Fibroblast of skin of left quadriceps (primary cell): Measurements from ENCODE around the gene AGAP1.

Experiments
- DNase-seq, 2 experiments: peaks; one replicate each; pipeline ENCODE4 v3.0.0-alpha.2; 2013; ENCODE audit warnings: low read depth in 2 of 2

AGAP1 gene

GRCh38 chr2:235607546-235608199 lies 113.8 kb downstream of the AGAP1 start:
- no peak for DNase-seq

DNA sequence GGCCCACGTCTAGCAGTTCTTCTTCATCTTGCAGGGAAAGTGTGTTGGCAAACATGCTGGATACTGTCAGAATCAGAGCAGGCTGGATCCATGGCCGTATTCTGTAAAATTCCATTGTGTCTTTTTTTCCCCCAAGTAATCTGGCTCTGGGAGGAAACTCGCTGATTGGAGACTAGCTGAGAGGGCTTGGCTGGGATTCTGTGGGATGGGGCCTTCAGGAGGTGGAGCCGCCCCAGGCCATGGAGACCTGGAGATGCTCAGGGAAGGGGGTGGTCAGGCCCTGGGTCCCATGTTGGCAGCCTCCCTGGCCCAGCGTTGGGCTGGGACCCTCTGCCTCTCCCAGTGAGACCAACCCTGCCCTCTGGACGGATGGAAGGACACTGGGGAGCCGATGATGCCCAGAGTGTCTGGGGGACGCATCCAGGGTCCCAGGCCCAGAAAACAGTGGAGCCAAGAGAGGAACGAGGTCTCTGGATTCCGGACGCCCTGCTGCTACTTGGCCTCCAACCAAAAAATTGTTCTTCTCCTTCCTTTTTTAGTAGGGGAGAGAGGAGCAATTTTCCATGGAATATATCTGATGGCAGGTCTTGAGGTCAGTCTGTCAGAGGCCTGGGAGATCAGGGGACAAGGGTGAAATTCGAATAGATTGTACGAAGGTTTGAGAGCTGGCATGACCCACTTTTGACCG lies 114.5 kb downstream of the AGAP1 start:
- DNase-seq = no peak

GRCh38 chr2:235609321-235609720 lies 115.5 kb downstream of the AGAP1 start:
- no peak for DNase-seq

DNA sequence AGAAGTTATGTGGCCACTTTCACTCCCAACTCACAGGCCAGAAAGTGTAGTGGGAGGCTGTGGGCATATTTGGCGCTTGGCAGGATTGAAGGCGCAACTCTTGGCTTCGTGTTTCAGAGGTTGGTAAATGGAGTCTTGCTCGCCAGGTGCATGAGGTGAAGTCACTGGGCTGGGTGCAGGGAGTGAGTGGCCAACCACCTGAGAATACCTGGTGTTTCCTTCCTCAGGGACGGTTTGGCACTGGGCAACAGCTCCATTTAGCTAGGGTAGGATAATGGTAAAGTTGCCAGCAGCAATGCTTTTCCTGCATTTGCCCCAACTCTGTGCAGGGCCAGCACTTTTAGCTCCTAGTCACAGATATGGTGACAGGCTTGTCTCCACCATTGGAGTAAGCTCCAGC lies 115.9 kb downstream of the AGAP1 start:
- DNase-seq = no peak

- no peak for DNase-seq
These were observed 116.9 kb downstream of the AGAP1 start for GRCh38 chr2:235610696-235611257.

GRCh38 chr2:235611349-235611748 lies 117.5 kb downstream of the AGAP1 start:
- DNase-seq = no peak

DNA sequence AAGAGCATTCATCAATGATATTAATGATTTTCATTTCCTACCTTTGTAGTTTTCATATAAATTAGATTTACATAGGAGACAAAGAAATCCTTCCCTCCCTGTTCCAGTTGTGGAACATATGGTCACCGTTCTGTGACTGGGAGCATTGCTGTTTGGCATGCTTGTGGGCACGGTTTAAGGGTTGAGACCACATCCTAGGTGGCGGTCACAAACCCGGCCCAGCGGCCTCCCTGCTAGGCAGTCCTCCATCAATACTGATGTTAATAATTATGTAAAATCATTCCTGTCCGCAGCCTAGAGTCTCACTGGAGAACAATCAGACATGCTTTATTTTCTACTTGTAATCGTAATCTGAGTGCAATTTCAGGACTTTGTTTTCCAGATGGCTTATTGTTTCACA lies 117.9 kb downstream of the AGAP1 start:
- DNase-seq = no peak

- DNase-seq = no peak
These were observed 118.5 kb downstream of the AGAP1 start for GRCh38 chr2:235612181-235612950.

DNA sequence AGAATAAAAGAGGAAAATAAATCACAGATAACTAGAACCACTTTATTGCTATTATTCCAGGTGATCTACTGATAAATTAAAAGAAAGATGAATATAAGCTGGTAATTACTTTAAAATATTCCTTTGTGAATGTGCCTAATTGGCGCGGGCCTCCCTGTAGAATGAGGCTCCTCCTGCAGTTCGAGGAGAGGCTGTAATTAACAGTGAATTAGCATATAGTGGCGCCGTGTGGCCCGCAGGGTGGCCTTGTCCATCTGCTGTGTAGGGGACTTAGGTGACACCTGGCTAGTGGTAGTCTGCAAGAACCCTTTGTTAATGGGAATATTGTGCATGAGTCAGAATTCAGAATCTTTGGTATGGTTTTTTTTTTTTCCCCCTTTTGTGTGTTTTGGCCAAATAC lies 119.8 kb downstream of the AGAP1 start:
- no peak for DNase-seq

DNA sequence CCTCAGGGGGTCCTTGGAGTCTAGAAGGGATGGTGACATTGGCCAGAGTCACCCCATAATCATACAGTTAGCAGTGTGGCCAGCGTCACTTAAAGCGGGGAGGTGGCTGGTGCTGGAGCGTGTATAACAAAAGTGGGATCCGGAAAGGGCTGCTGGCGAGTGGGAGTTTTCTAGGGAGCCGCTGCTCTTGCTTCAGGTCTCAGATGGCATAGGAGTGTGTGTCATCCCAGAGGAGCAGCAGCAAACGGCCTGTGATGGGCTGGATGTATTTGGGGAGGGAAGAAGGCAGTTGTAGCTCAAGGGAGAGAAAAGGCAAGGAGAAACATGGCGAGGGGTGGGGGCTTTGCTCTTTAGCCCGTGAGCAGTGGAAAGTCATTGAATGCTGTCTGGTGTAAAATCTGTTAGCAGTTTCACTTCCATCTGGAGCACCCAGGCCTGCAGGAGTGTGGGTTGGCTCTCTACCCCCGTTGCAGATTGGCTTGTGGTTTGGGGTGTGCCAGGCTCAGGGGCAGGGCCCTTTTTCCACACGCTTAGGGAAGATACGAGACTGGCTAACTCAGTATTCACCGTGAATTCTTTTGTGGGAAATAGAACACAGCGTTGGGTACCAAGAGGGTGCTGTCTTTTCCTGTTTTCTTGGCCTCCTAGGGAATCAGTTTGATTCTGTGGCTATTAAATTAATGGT lies 120.5 kb downstream of the AGAP1 start:
- no peak for DNase-seq

DNA sequence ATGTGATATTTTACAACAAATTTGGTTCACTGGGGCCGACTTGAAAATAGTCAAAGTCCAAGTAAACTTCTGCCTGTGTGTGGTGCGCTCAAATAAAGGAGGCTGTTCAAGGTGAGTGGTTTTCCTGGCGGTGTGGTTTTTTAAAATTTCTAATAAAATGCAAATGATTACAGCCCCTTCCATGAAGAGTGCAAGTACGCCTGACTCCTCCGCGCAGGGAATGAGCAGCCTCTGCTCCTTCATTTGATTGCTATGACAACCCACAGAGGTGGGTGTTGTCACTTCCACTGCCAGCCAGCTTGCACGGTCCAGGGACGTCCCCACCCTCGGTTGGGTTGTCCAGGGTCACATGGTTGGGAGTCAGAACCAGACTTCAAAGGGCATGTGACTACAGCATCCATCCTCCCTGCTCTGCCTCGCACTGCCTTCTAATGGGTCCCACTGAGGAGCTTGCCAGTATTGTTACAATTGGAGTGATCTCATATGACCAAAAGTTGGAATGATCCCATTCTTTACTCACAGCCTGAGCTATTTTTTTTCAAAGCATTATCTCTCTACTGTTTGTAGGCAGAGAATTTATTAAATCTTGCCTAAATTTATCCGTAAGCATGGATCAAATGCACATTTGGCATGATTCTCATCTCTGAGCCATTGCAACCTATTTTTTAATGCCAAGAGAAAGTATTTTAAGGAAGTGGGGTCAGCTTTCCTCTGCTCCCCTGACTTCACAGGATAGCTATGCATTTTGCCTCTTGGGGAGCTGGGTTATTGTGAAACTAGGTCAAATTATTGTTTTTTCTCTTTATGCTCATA lies 121.3 kb downstream of the AGAP1 start:
- DNase-seq = peak; percentile 70 to 74

DNA sequence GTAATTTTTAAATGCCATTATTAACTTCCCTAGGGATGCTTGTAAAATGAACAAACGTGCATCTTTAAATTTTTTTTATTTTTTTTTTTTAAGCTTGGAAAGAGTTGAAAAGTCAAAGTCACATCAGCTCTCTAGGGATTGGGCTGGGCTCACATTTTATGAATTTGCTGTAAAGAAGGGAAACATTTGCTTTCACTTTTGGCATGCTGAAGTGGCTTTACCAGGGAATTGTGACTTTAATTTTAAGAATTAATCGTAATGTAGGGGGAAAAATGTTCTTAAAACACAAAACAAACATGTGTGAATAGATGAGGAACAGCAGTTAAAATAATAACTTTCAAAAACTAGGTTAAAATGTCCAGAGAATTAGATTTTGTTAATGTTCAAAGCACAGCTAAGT lies 123.0 kb downstream of the AGAP1 start:
- DNase-seq = no peak

DNA sequence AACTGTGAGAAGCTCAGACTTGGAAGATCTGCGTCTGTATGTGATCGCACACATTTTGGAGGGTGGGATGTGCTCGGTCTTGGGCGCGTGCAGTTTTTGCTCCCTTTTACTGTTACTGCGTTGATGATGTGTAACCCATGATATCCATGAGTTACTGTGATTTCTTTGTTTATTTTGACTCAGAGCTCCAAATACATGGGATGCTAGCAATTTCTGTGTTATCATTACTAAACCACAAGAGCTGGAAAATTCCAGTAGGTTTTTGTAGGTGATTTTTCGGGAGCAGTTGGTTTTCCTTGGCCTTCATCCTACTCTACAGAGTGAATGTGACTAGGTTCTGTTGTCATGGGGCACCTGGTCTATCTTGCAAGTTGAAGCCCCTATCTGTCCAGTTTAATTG lies 124.2 kb downstream of the AGAP1 start:
- DNase-seq = no peak

DNA sequence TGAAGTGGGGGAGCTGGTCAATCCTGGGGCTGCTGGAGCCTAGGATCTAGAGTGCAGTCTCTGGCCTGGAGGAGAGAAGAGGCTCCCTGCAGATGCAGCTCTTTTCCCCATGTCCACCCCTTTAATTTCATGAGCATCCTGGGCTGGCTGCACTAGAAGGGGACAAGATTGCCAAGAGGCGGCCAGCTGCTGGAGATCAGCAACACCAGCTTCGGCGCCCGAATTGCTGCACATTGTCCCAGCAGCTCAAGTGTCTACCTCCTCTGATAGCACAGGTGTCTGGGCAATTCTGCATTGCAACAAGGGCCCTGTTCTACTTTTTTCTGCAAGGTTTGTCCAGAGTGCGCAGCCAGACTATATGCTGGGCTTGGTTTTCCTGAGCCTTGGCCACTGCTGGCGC lies 125.7 kb downstream of the AGAP1 start:
- no peak for DNase-seq

GRCh38 chr2:235621736-235622135 lies 127.9 kb downstream of the AGAP1 start:
- no peak for DNase-seq

GRCh38 chr2:235623111-235623510 lies 129.3 kb downstream of the AGAP1 start:
- no peak for DNase-seq

GRCh38 chr2:235623752-235624151 lies 129.9 kb downstream of the AGAP1 start:
- DNase-seq = no peak

GRCh38 chr2:235626658-235627057 lies 132.8 kb downstream of the AGAP1 start:
- no peak for DNase-seq

GRCh38 chr2:235627682-235628081 lies 133.8 kb downstream of the AGAP1 start:
- no peak for DNase-seq

DNA sequence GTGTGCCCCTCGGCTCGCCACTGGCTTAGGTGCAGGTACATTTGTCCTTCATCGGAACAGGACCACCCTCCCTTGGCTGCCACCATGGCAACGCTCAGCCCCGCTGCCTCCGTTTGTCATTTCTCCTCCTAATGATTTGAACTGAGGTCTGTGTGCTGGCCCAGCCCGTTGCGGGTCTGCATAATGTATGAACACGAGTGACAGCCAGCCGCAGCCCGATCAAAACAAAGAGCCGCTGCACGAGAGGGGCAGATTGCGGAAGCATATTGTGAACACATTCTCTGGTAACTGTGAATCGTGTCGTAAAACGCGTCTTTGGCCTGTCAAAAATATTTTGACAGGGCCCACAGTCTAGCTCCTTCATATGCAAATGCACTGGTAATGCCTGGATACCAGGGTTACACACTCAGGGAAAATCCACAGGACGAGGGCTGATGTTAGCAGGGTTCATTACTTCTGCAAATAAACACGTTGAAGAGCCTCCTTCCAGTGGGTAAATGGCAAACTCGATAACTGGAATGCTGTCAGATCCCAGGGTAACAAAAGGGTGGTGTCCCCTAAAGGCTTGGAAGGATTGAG lies 137.0 kb downstream of the AGAP1 start:
- no peak for DNase-seq
